DMS114 treated with DMSO at 0.1 percent for 48 hours (cell line): ENCODE results near the gene GAL3ST2.
"Not testable (repeated sequence)": the region's sequence is repeated elsewhere in the genome, so short reads cannot be mapped to it uniquely, and the experiment has no call there.

Experiments
- DNase-seq: peaks from one replicate; lab custom pipeline; 2025; ENCODE audit not compliant: unreplicated experiment; lab: John Stamatoyannopoulos, UW

GAL3ST2 gene

DNA sequence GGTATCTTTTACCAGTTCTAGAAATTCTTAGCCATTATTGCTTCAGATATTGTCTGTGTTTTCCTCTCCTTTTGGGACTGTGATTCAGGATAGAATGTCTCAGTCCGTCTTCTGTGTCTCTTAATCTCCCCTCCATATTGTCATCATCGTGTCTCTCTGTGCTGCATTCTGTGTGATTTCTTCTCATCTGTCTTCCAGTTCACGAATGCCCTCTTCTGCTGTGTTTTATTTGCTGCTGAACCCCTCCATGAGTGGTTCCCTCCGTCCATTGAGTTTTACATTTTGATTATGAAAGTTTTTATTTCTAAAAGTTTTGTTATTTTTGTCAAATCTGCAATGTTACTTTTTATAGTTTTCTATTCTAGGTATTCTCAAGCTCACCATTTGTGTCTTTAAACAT lies 30.5 kb upstream of the GAL3ST2 start:
- DNase-seq = no peak

DNA sequence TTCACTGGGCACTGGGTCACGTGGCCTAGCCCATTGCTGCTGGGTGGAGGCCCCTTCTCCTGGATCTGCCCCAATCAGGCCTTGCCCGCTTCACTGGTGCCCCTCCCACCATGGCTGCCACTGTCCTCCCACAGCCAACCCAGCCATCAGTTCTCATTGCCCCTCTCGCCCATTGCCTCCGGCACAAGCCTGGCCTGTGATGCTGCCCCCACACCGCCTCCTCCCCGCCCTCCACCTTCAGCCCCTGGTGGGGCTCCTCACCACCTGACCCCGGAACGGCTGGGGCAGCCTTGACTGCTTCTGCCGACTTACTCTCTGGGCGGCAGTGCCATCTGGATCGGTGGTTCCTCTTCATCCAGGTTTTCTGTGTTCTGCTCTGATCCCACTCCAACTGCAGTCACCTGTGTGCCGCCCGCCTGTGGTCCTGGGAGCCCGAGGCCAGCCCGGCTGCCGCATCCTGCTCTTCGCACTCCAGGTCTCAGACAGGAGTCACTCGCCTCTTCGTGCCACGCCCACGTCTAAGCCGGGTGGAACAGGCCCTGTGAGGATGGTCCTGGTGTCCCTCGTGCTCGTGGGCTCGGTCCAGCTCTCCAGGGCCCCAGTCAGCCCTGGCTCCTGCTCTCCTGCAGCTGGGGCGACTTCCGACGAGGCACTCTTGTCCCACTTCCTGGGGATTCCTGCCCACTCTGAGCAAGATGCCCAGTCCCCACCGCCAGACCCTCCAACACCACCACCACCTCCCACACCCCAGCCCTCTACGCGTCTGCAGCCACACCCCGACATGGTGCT lies 28.0 kb upstream of the GAL3ST2 start:
- DNase-seq = no peak

DNA sequence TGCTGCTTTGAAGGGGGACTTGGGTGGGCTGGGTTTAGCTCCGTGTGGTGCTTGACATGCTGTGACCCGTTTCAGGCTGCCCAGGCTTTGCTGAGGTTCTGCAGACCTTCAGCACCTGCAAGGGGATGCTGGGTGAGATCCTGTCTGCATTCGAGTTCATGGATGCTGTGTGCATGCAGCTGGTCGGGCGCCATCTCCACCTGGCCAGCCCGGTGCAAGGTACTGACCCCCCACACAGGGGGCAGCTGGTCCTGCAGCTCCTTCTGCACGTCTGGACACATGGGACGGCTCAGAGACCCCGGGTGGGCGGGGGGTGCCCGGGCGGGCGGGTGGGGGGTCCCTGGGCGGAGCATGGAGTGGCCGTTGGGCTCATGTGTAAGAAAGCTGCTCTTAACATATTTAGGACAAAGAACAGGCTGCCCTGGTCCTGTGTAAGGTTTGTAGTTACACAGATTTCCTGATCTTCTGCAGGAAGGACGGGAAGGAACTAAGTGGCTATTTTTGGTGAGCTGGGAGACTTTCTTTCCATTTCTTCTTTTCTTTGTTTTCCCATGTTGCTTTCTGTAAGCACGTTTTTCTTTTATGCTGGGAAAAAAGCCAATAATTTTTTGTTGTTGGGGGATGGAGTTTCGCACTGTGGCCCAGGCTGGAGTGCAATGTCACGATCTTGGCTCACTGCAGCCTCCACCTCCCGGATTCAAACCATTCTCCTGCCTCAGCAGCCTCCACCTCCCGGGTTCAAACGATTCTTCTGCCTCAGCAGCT lies 26.4 kb upstream of the GAL3ST2 start:
- DNase-seq = no peak

DNA sequence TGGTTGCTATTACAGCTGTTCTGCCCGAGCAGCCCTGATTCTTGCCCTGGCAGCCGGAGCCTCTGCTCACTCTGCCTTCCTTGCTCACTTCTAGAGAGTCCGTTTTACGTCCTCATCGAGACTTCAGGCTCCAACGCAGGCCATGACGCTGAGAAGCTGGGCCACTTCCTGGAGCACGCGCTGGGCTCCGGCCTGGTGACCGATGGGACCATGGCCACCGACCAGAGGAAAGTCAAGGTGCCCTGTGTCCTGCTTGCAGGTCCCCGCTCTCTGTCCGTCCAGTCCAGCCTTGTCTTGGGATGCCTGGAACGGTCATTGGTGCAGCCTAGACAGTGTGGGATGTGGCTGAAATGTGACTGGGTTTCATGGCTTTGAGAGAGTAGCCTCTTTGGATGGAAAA lies 25.5 kb upstream of the GAL3ST2 start:
- DNase-seq = no peak

DNA sequence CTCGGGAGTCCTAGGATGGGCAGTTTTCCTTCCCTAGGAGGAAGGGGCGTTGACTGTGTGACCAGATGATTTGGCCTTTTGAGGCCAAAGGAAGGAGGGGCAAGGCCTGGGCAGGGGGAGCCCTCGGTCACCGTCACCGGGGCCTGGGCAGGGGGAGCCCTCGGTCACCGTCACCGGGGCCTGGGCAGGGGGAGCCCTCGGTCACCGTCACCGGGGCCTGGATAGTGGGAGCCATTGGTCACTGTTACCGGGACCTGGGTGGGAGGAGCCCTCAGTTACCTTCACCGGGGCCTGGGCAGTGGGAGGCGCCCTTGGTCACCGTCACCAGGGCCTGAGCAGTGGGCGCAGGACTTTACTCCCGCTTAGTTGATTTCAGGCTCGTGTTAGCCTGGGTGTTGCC lies 24.8 kb upstream of the GAL3ST2 start:
- no peak for DNase-seq

DNA sequence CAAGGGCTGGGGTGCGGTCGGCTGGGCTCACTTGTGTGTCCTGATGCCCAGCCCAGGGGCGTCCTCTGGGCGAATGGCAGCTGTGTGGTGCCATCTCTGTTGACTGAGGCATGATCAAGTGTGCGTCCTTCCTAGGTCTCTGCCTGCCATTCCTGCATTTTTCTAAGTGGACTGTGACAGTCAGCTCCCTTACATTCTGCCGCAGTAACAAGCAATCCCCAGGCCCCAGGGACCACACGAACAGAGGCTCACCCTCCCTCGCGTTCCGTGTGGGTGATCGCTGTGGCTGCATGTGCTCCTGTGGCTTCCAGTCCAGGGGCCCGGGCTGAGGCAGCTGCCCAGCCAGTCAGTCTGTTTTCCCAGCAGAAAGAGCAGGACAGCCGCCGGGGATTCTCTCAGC lies 24.4 kb upstream of the GAL3ST2 start:
- DNase-seq = no peak

DNA sequence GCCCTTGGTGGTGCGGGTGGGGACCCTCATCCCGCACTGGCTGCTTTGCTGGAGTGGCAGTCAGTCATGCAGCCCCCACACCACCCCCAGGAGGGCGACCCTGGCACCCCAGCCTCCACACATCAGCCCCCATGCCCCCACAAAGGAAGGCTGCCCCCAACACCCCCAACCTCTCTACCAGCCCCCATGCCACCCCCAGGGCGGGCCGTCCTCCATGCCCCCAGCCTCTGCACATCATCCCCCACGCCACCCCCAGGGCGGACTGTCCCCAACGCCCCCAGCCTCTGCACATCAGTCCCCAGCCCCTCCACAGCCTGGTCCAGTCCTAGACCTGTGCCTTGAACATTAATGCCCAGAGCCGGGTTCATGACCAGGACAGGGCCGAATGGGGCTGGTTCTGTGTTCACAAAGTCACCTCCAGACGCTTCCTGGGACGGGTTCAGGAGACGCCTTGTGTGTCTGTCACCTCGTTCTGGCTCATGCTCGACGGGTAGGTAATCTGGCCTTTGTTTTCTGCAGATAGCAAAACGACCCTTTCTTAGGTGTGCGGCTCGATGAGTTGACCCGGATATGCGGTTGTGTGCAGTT lies 23.8 kb upstream of the GAL3ST2 start:
- no peak for DNase-seq

DNA sequence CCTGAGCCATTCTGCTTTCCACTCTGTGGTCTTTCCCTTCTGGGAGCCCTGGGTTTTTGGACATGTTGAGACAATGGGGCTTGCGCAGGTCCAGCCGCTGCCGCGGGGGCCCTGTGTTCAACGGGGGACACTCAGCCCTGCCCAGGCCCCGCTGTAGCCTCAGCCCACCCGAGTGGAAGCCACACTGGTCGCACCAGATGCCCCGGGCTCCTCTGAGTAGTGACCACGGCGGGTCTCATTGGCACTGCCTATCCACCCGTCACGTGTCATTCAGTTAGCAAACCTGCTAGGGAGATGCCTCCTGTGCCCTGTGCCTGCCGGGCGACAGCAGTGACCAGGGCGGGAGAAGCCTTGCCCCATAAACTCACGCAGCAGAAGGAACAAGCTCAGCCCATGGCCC lies 23.1 kb upstream of the GAL3ST2 start:
- no peak for DNase-seq

DNA sequence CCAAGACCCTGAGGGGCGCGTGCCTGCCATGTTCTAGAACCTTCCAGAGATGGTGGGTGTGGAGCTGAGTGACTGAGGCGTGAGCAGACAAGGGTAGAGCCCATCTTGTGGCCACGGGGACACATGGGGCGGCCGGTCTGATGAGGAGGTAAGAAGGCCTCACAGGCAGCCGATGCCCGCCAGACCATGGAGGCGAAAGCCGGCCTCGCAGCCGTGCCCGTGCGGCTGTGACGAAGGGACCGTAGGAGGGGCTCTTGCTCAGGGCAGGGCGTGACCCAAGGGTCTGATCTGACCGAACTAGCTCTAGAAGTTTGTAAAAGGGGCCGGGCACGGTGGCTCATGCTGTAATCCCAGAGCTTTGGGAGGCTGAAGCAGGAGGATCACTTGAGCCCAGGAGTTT lies 22.6 kb upstream of the GAL3ST2 start:
- no peak for DNase-seq

DNA sequence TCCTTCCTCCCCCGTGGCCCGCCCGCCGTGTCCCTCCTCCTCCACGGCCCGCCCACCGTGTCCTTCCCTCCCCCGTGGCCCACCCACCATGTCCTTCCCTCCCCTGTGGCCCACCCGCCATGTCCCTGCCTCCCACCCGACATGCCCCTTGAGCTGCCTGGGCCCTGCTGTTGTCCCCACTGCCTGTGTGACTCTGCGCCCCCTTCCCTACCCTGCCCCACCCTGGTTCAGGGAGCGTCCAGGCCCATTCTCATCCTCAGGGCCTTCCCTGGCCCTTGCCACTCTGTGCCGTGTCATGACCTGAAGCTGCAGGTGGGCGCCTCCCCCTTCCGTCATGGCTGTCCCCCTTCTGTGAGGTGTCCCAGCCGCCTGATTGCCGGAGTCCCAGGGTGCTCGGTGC lies 21.5 kb upstream of the GAL3ST2 start:
- no peak for DNase-seq

DNA sequence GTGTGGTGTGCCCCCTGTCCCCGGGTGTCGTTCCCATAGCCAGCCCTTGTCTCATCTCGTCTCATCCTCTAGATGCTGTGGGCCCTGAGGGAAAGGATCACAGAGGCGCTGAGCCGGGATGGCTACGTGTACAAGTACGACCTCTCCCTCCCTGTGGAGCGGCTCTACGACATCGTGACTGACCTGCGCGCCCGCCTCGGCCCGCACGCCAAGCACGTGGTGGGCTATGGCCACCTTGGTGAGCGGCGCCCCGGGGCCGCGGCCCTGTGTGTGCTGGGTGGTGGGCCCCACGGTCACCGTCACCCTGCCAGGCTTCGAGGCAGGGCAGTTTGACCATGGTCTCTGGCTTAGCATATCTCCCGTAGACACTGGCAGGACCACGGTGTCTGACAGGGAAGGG lies 20.8 kb upstream of the GAL3ST2 start:
- DNase-seq = no peak

DNA sequence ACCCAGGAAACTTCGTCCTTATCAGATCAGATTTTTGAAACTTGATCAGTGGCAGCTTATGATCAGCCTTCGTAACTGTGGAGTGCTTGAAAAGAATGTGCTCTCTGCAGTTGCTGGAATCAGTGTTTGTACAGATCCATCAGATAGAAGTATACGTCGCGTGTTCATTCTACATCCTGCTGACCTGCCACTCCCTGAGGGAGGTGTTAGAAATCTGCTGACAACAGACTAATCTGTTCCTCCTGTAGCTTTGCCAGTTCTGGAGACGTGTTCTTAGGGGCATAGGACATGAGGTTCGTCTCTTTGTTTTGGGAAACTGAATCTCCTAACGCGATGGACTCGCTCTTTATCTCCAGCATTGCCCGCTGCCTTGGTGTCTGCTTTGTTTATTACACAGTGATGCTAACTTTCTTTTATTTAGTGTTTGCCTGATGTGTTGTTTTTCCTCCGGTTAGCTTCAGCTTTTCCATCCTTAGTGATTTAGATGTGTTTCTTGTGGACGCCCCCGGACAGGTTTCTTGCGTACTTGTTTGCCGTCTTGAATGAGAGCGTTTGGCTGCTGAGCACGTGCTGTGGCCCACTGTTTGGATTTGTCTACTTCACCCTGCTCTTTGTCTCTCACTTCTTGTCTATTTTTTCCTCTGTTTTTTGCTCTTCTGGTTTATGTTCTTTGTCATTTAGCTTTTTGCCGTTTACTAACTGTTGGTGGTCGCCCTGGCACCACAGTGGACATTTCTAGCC lies 17.4 kb upstream of the GAL3ST2 start:
- no peak for DNase-seq

DNA sequence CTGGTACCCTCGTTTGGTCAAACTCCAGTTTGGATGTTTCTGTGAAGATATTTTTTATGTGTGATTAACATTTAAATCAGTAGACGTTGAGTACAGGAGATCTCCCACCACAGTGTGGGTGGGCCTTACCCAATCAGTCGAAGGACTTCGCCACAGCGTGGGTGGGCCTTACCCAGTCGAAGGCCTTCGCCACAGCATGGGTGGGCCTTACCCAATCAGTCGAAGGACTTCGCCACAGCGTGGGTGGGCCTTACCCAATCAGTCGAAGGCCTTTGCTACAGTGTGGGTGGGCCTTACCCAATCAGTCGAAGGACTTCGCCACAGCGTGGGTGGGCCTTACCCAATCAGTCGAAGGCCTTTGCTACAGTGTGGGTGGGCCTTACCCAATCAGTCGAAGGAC lies 16.7 kb upstream of the GAL3ST2 start:
- DNase-seq = not testable (repeated sequence)

DNA sequence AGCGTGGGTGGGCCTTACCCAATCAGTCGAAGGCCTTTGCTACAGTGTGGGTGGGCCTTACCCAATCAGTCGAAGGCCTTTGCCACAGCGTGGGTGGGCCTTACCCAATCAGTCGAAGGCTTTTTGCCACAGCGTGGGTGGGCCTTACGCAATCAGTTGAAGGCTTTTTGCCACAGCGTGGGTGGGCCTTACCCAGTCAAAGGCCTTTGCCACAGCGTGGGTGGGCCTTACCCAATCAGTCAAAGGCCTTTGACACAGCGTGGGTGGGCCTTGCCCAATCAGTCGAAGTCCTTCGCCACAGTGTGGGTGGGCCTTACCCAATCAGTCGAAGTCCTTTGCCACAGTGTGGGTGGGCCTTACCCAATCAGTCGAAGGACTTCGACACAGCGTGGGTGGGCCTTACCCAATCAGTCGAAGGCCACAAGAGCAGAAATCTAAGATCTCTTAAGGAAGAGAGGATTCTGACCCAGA lies 16.3 kb upstream of the GAL3ST2 start:
- DNase-seq = no peak

DNA sequence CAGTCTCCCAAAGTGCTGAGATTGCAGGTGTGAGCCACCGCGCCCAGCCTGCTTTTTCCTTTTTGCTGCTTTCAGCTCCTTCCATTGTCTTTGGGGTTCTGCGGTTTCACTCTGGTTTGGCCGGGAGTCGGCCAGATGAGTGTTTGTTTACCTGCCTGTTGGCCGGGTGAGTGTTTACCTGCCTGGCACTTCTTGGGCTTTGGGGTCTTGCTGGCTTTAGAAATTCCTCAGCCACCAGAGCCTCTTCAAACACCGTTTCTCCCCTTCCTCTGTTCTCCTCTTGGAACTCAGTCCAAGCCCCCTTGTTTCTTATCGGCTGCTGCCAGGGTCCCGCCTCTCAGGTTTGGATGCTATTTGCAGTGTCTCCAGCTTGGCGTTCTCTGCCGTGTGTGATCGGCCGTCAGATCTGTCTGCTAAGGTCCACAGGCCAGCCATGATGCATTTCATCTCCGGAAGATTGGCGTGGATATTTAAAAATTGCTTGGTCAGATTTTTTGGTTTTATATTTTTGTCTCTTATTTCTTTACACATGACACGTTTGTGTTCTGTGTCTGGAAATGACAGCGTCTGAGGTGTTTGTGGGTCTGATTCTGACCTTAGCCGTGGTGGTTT lies 14.2 kb upstream of the GAL3ST2 start:
- DNase-seq = no peak

DNA sequence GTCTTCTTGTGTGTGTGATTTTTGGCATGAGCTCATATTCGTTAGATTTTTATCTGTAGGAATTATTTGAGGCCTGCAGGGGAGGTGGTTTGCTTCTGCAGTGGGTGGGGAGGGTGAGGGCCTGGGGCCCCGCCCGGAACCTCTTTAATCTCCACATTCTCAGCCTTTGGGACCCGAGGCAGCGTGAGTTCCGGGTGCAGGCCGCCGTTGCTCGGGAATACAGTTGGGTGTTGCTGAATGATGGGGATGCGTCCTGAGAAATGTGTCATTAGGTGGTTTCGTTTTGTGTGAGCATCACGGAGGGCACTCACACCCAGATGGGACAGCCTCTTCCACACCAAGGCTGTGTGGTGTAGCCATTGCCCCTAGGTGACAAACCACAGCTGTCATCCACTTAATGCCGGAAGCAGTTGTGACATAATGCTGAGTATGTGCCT lies 13.7 kb upstream of the GAL3ST2 start:
- DNase-seq = no peak

DNA sequence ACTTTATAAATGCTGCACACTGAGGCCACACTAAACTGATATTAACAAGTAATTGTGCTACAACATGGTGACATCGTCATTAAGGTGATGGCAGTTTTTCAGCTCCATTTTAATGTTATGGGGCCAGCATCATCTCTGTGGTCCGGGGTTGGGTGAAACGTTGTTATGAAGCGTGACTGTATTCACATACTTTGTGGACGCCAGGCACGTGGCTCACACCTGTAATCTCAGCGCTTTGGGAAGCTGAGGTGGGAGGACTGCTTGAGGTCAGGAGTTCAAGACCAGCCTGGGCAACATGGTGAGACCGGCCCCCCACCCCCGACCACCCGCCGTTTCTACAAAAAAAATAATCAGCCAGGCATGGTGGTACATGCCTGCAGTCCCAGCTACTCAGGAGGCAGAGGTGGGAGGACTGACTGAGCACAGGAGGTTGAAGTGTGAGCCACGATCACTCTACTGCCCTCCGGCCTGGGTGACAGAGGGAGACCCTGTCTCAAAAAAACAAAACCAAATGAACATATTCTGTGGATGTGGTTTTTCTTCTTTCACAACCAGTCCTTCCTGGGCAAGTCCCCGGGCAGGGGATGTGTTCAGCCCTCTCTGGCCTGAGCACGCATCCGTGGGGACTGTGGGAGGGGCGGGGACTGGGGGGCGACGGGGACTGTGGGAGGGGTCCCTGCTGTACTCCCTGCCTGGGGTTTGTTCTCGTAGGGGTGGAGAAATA lies 12.9 kb upstream of the GAL3ST2 start:
- no peak for DNase-seq

DNA sequence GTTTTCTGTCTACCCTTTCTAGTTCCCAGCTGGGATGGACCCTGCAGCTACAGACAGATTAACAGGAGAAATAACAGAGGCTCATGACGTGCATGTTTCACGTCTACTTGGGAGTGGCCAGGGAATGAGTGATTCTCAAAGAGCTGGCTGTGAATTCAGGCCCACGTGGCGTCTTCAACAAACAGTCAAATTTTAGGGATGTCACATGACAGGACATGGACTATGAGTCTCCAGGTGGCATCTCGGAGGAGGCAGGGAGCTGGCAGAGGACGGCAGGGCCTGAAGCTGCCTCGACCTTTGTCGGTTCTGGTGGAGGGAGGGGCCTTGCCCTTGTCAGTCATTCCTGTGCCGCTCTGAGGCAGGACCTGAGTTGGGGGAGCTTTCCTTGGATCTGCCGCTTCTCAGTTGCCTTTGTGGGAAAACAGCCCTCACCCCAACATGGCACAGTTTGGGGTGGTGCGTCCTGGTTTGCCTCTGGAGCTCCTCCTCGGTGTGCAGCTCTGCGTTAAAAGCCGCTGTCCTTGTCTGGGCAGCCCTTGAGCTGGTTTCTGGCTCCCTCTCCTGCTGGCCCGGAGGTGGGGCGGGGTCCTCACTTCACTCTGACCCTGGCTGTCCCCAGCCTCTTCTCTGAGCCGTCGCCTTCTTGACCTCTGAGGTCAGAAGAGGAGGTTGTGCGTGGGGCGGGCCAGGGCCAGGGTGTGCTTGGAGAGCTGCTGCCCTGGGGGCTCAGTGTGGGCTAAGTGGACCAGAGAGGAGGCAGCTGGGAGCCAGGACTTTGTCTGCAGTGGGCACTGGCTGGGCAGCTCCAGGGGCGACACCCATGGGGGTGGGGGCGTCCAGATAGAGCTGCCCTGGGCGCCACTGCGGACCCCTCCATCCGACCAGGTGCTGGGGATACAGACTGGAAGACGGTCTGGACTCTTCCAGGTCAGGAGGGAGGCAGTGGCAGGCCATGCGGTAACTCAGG lies 12.1 kb upstream of the GAL3ST2 start:
- no peak for DNase-seq
